ENCODE measurements around the gene ZBTB4. TPM values are rescaled to one million over a fixed set of nuclear protein-coding genes. Genes with fewer than 3 reads are reported as not detected.

Gene ZBTB4
- total RNA-seq, 1 experiment from 2014 or later = 15.5 TPM

DNA sequence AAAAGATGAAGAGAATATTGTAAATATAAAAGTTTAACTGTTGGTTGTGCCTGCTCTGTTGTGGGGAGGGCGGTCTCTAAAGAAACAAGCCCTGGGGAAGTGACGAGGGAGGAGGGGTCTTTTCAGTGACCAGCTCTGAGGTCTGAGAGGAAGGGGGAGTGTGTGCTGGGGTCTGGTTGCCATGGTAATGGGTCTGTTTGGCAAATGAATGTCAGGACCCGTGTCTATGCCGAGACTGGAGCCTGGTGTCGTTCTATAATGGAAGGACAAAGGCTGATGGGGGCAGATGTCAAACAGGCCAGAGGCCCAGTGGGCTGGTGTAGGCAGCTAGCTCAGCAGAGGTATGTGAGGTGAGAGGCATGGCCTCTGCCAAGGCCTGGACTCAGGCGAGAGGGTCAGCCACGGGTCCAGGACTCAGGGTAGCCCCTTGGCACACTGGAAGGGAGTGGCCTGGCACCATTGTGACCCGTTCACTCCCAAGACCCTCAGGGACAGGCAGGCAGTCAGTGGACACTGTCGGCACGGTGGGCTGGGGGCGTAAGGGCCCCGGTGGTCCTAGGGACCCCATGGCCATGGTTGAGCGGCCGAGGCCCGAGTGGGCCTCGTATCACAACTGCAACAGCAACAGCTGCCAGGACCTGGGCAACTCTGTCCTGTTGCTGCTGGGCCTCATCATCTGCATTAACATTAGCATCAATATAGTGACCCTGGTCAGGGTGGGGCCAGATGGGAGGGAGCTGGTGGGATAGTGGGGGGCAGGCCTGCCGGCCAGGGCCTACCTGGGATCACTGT, 59.4 kb downstream of the ZBTB4 start, which contains the start of gene SPEM1:
Gene SPEM1, plus strand, starts transcription at position 506 of the 792 bp plus-strand sequence. Its CDS starts 61 bp downstream, at position 567.
- TF ChIP-seq, protein P1, sequence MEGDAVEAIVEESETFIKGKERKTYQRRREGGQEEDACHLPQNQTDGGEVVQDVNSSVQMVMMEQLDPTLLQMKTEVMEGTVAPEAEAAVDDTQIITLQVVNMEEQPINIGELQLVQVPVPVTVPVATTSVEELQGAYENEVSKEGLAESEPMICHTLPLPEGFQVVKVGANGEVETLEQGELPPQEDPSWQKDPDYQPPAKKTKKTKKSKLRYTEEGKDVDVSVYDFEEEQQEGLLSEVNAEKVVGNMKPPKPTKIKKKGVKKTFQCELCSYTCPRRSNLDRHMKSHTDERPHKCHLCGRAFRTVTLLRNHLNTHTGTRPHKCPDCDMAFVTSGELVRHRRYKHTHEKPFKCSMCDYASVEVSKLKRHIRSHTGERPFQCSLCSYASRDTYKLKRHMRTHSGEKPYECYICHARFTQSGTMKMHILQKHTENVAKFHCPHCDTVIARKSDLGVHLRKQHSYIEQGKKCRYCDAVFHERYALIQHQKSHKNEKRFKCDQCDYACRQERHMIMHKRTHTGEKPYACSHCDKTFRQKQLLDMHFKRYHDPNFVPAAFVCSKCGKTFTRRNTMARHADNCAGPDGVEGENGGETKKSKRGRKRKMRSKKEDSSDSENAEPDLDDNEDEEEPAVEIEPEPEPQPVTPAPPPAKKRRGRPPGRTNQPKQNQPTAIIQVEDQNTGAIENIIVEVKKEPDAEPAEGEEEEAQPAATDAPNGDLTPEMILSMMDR (IDR thresholded peaks at IDR 0.05; ENCODE audit: insufficient read depth in 1 of 2, low read depth in 1 of 2, low read length in 1 of 2, severe bottlenecking in 1 of 2, unreplicated experiment in 1 of 2) = no peak
- no peak within 1 kb of the TSS for H3K4me3 Mint-ChIP-seq (ENCODE audit: unreplicated experiment)
- H3K9me3 ChIP-seq = no peaks in the 10 kb centered on the region
- H3K4me1 Mint-ChIP-seq (ENCODE audit: low read depth, unreplicated experiment) = no peaks in the 10 kb centered on the region
- ChIA-PET CTCF (no interaction called here), POLR2A (no interaction called here)
- H3K27ac Mint-ChIP-seq (ENCODE audit: unreplicated experiment) = no peak within 1 kb of the TSS
- no peaks in the 10 kb centered on the region for H3K27me3 ChIP-seq (replicated peaks; ENCODE audit: control insufficient read depth, insufficient read depth, low read length)
- H3K36me3 Mint-ChIP-seq (ENCODE audit: insufficient read depth, unreplicated experiment) = no peaks in the 10 kb centered on the region
- H3K36me3 ChIP-seq (ENCODE audit: control insufficient read depth, insufficient read depth, low read length) = no peaks in the 10 kb centered on the region
- H3K4me3 ChIP-seq (ENCODE audit: low read depth, low read length) = no peak within 1 kb of the TSS
- no peak for DNase-seq
- H3K4me1 ChIP-seq = no peaks in the 10 kb centered on the region
- intact Hi-C loops (cut with micrococcal nuclease; ENCODE audit: unreplicated experiment) = no loop called here
- no peaks in the 10 kb centered on the region for H3K9me3 Mint-ChIP-seq (ENCODE audit: unreplicated experiment)
- BruUV-seq (replicated peaks) = no TSS peak
- no peaks in the 10 kb centered on the region for H3K27me3 Mint-ChIP-seq (ENCODE audit: insufficient read depth, unreplicated experiment)

DNA sequence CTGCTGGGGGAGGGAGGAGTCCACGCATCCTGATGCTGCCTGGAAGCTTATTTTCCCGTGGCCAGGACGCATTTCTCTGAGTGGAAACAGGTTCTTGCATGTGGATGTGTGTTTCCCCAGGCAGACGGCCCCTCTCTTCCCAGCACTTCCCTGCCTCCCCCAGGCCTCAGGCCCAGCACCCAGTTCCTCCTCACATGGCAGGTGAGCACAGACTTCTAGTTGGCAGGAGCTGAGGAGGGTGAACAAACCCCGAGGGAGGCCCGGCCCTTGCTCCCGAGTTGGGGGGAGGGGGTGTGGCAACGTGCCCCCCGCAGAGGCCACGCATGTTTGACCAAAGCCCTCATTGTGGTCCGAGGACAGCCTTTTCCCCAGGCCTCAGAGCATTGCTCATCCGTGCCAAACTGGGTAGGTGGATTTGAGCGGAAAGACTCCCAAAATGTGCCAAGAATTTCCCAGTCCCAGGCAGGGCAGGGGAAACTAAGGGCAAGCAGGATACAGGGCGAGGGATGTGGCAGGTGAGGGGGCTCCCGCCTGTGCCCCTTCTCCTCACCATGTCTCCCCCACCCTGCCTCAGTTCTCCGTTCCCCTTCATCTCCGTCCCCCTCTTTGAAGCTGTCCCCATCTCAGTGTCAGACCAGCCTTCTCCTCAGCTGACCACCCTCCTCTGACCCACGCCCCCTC, 60.8 kb downstream of the ZBTB4 start:
- H3K36me3 ChIP-seq (ENCODE audit: control insufficient read depth, insufficient read depth, low read length) = no peaks in the 10 kb centered on the region
- no peak overlapping the region for H3K4me3 ChIP-seq (ENCODE audit: low read depth, low read length)
- BruUV-seq (replicated peaks) = no TSS peak
- Mint-ChIP-seq H3K27ac (ENCODE audit: unreplicated experiment) (no peak overlapping the region), H3K4me1 (ENCODE audit: low read depth, unreplicated experiment) (no peaks in the 10 kb centered on the region), H3K4me3 (ENCODE audit: unreplicated experiment) (no peak overlapping the region), H3K9me3 (ENCODE audit: unreplicated experiment) (no peaks in the 10 kb centered on the region), H3K36me3 (ENCODE audit: insufficient read depth, unreplicated experiment) (no peaks in the 10 kb centered on the region), H3K27me3 (ENCODE audit: insufficient read depth, unreplicated experiment) (no peaks in the 10 kb centered on the region)
- no peak for DNase-seq
- H3K4me1 ChIP-seq = no peaks in the 10 kb centered on the region
- H3K9me3 ChIP-seq = no peaks in the 10 kb centered on the region
- H3K27me3 ChIP-seq (replicated peaks; ENCODE audit: control insufficient read depth, insufficient read depth, low read length) = no peaks in the 10 kb centered on the region
- TF ChIP-seq, protein P1 (IDR thresholded peaks at IDR 0.05; ENCODE audit: insufficient read depth in 1 of 2, low read depth in 1 of 2, low read length in 1 of 2, severe bottlenecking in 1 of 2, unreplicated experiment in 1 of 2) = no peak
- POLR2A ChIA-PET = no interaction called here
- intact Hi-C loops (cut with micrococcal nuclease; ENCODE audit: unreplicated experiment) = no loop called here
- CTCF ChIA-PET = no interaction called here

DNA sequence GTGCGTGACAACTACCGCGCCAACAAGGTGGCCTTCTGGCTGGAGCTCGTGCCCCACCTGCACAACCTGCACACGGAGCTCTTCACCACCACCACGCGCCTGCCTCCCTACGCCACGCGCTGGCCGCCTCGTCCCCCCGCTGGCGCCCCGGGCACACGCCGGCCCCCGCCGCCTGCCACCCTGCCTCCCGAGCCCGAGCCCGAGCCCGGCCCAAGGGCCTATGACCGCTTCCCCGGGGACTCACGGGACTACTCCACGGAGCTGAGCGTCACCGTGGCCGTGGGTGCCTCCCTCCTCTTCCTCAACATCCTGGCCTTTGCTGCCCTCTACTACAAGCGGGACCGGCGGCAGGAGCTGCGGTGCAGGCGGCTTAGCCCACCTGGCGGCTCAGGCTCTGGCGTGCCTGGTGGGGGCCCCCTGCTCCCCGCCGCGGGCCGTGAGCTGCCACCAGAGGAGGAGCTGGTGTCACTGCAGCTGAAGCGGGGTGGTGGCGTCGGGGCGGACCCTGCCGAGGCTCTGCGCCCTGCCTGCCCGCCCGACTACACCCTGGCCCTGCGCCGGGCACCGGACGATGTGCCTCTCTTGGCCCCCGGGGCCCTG, 62.3 kb downstream of the ZBTB4 start:
- TF ChIP-seq, protein P1 (IDR thresholded peaks at IDR 0.05; ENCODE audit: insufficient read depth in 1 of 2, low read depth in 1 of 2, low read length in 1 of 2, severe bottlenecking in 1 of 2, unreplicated experiment in 1 of 2) = no peak
- no TSS peak for BruUV-seq (replicated peaks)
- no peaks in the 10 kb centered on the region for H3K4me1 Mint-ChIP-seq (ENCODE audit: low read depth, unreplicated experiment)
- Histone ChIP-seq H3K27me3 (replicated peaks; ENCODE audit: control insufficient read depth, insufficient read depth, low read length) (no peaks in the 10 kb centered on the region), H3K9me3 (no peaks in the 10 kb centered on the region), H3K4me1 (no peaks in the 10 kb centered on the region), H3K4me3 (ENCODE audit: low read depth, low read length) (no peak overlapping the region), H3K36me3 (ENCODE audit: control insufficient read depth, insufficient read depth, low read length) (no peaks in the 10 kb centered on the region)
- no peak overlapping the region for H3K4me3 Mint-ChIP-seq (ENCODE audit: unreplicated experiment)
- no peaks in the 10 kb centered on the region for H3K27me3 Mint-ChIP-seq (ENCODE audit: insufficient read depth, unreplicated experiment)
- POLR2A ChIA-PET = no interaction called here
- no peaks in the 10 kb centered on the region for H3K9me3 Mint-ChIP-seq (ENCODE audit: unreplicated experiment)
- no peaks in the 10 kb centered on the region for H3K36me3 Mint-ChIP-seq (ENCODE audit: insufficient read depth, unreplicated experiment)
- no peak for DNase-seq
- CTCF ChIA-PET = no interaction called here
- no peak overlapping the region for H3K27ac Mint-ChIP-seq (ENCODE audit: unreplicated experiment)
- intact Hi-C loops (cut with micrococcal nuclease; ENCODE audit: unreplicated experiment) = no loop called here
